Osteoblast (primary cell): ENCODE results near the gene ZNF181. TPM values are rescaled to one million over a fixed set of nuclear protein-coding genes. Genes with fewer than 3 reads are reported as not detected.
"Not testable (repeated sequence)": the region's sequence is repeated elsewhere in the genome, so short reads cannot be mapped to it uniquely, and the experiment has no call there.

Experiments
- DNase-seq: peaks from one replicate; pipeline ENCODE4 v3.0.0; 2011; ENCODE audit warnings: low spot score, mixed read lengths; ENCODE audit not compliant: insufficient read length; ENCODE audit errors: missing footprints
- H2AFZ ChIP-seq: 2 replicates; pipeline ENCODE4 v1.6.0; 2011; ENCODE audit warnings: mild to moderate bottlenecking, low read length
- H3K27ac ChIP-seq: 2 replicates; pipeline ENCODE4 v1.5.1; 2011; ENCODE audit warnings: mild to moderate bottlenecking, low read depth, low read length, moderate library complexity
- H3K27me3 ChIP-seq: 2 replicates; pipeline ENCODE4 v1.6.0; 2012; ENCODE audit warnings: mild to moderate bottlenecking, control low read depth, inconsistent platforms, low read length, moderate library complexity; ENCODE audit not compliant: insufficient read depth
- H3K36me3 ChIP-seq: 2 replicates; pipeline ENCODE4 v1.5.1; 2011; ENCODE audit warnings: mild to moderate bottlenecking, low read length, control low read depth, moderate library complexity; ENCODE audit not compliant: insufficient read depth
- H3K4me1 ChIP-seq: 2 replicates; pipeline ENCODE4 v1.5.1; 2011; ENCODE audit warnings: mild to moderate bottlenecking, low read length, control low read depth, moderate library complexity; ENCODE audit not compliant: insufficient read depth
- H3K4me2 ChIP-seq: 2 replicates; pipeline ENCODE4 v1.6.0; 2011; ENCODE audit warnings: mild to moderate bottlenecking, low read length; ENCODE audit not compliant: insufficient read depth
- H3K4me3 ChIP-seq: fragments of 200-600 bp; sonication (generic); 3 replicates; pipeline ENCODE4 v1.5.1; 2012; ENCODE audit warnings: mild to moderate bottlenecking, low read length, inconsistent platforms; ENCODE audit not compliant: insufficient read depth
- H3K79me2 ChIP-seq: 2 replicates; pipeline ENCODE4 v1.6.0; 2012; ENCODE audit warnings: mild to moderate bottlenecking, low read length, control low read depth, inconsistent platforms; ENCODE audit not compliant: insufficient read depth
- H3K9me3 ChIP-seq: 2 replicates; pipeline ENCODE4 v1.5.1; 2011; ENCODE audit warnings: low read depth, low read length, control low read depth
- H4K20me1 ChIP-seq: 2 replicates; pipeline ENCODE4 v1.6.0; 2012; ENCODE audit warnings: mild to moderate bottlenecking, low read length, control low read depth; ENCODE audit not compliant: insufficient read depth
- total RNA-seq: library from RNA; depleted of rRNA; stranded (reverse); fragments of >200 nt; gene quantifications from 2 replicates; pipeline ENCODE4 v1.2.3, GENCODE V29; 2012
- TF ChIP-seq, protein P1 (sequence below): IDR thresholded peaks from 2 replicates; pipeline ENCODE4 v1.5.1; 2011; ENCODE audit warnings: mild to moderate bottlenecking, low read depth, low read length, moderate library complexity; ENCODE audit errors: extremely low read depth

The ZNF181 gene
- total RNA-seq, result 19.7 and 23.2 TPM in 2 replicates

DNA sequence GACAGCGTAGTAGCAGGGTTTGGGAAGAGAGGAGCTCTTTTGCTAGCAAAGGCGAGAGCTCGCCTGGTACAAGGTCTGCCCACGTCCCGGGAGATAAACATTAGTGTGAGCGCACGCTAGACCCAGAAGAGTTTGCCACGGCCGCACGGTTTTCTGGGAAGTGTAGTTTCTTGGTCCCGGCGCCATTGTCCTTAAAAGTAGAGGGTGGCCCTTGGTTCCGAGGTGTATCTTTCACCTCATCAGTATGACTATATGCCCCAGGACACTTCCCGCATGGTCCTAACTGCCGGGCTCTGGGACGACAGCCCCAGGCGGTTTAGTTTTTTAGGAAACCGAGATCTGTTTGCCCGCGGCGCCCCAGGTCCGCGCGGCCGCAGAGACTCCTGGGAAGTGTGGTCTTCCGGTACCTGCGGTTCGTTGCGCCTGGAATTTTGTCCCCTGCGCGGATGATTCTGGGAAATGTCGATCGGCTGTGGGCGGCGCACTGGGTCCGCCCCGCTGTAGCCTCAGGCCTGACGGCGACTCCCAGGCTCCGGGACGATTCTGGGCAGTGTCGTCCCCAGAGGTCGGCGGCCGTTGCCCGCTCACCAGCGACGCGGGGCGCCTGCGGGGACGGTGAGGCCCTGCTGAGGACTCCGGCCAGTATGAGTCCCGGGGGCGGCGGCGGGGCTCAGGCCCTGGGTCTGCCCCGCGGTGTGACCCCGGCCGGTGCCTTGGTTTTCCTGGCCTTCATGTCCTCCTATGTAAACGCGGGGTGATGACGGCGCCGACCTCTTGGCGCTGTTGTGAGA lies at the start of gene ZNF181:
TSS of gene ZNF181 (plus strand) at position 498 of the 791 bp plus-strand sequence. CDS start 795 bp downstream, outside the sequence.
- Histone ChIP-seq H4K20me1 (no peaks in the 10 kb centered on the region), H3K79me2 (peaks cover 7% of the 10 kb centered on the region), H3K4me1 (peaks cover 13% of the 10 kb centered on the region), H3K36me3 (peaks cover 23% of the 10 kb centered on the region), H3K27ac (peak within 1 kb of the TSS; percentile 96), H3K27me3 (no peaks in the 10 kb centered on the region), H3K4me2 (peak within 1 kb of the TSS; percentile 97), H3K9me3 (peaks cover 2% of the 10 kb centered on the region), H3K4me3 (peak within 1 kb of the TSS; percentile 93), H2AFZ (peak within 1 kb of the TSS; percentile 97)
- TF ChIP-seq, protein P1, sequence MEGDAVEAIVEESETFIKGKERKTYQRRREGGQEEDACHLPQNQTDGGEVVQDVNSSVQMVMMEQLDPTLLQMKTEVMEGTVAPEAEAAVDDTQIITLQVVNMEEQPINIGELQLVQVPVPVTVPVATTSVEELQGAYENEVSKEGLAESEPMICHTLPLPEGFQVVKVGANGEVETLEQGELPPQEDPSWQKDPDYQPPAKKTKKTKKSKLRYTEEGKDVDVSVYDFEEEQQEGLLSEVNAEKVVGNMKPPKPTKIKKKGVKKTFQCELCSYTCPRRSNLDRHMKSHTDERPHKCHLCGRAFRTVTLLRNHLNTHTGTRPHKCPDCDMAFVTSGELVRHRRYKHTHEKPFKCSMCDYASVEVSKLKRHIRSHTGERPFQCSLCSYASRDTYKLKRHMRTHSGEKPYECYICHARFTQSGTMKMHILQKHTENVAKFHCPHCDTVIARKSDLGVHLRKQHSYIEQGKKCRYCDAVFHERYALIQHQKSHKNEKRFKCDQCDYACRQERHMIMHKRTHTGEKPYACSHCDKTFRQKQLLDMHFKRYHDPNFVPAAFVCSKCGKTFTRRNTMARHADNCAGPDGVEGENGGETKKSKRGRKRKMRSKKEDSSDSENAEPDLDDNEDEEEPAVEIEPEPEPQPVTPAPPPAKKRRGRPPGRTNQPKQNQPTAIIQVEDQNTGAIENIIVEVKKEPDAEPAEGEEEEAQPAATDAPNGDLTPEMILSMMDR, result no peak
- DNase-seq, result peak; percentile 97

DNA sequence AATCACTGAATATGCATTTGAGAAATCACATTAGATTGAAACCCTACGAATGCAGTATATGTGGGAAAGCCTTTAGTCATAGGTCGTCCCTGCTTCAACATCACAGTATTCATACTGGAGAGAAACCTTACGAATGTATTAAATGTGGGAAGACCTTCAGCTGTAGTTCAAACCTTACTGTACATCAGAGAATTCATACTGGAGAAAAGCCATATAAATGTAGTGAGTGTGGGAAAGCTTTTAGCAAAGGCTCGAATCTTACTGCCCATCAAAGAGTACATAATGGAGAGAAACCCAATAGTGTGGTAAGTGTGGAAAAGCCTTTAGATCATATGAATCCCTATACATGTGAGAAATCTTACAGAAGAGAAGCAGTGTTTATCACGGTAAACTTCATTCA lies 48.8 kb upstream of the ZNF181 start:
- not testable (repeated sequence) for H3K79me2 ChIP-seq, H2AFZ ChIP-seq, DNase-seq, H3K27ac ChIP-seq, H3K4me3 ChIP-seq, H3K4me2 ChIP-seq, H3K4me1 ChIP-seq, H3K27me3 ChIP-seq, H4K20me1 ChIP-seq
- H3K9me3 ChIP-seq, result peaks cover 23% of the 10 kb centered on the region
- peaks cover 43% of the 10 kb centered on the region for H3K36me3 ChIP-seq

DNA sequence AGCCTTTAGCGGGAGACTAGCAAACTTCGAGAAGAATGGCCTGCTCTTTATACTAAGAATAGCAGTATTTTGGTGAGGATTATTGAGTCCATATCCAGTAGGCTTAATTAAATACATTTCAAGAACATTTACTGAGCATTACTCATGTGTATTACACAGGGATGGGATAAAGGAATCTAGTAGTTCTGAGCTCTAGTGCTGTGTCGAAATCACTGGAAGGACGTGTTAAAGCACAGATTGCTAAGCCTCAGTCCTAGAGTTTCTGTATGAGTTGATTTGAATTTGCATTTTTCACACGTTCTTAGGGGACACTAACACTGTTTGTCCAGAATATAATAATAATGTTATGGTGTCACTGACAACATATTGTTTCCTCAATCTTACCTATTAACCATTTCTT lies 47.6 kb upstream of the ZNF181 start:
- Histone ChIP-seq H3K4me1 (no peaks in the 10 kb centered on the region), H3K4me3 (no peak overlapping the region), H3K27ac (no peak overlapping the region), H4K20me1 (no peaks in the 10 kb centered on the region), H2AFZ (no peak overlapping the region), H3K27me3 (no peaks in the 10 kb centered on the region), H3K9me3 (peaks cover 23% of the 10 kb centered on the region), H3K79me2 (no peaks in the 10 kb centered on the region), H3K36me3 (peaks cover 33% of the 10 kb centered on the region), H3K4me2 (no peak overlapping the region)
- no peak for DNase-seq
- TF ChIP-seq, protein P1, result no peak

- no peak overlapping the region for H3K4me3 ChIP-seq
- DNase-seq, result no peak
- TF ChIP-seq, protein P1, result no peak
- no peaks in the 10 kb centered on the region for H4K20me1 ChIP-seq
- peaks cover 25% of the 10 kb centered on the region for H3K36me3 ChIP-seq
- peaks cover 20% of the 10 kb centered on the region for H3K9me3 ChIP-seq
- H3K4me2 ChIP-seq, result no peak overlapping the region
- H3K4me1 ChIP-seq, result no peaks in the 10 kb centered on the region
- H2AFZ ChIP-seq, result no peak overlapping the region
- H3K27ac ChIP-seq, result no peak overlapping the region
- H3K27me3 ChIP-seq, result no peaks in the 10 kb centered on the region
- no peaks in the 10 kb centered on the region for H3K79me2 ChIP-seq
These were observed 46.7 kb upstream of the ZNF181 start for GRCh38 chr19:34687348-34687747.
